Spleen (tissue), 7 donors: ENCODE measurements around the gene CANT1.

Source experiments
- CTCF ChIP-seq, 11 experiments: fragments of 200-600 bp in 7 of 11; fragments of 450-650 bp in 4 of 11; sonication (generic) in 4 of 11; IDR thresholded peaks in 8 of 11; conservative IDR thresholded peaks in 3 of 11; 1 replicate in 7 of 11; 2 replicates in 4 of 11; pipeline versions ENCODE4 v1.4.0 to v1.8.0; 2016 to 2021; ENCODE audit warnings: antibody characterized with exemption in 11 of 11, inconsistent platforms in 4 of 11, mild to moderate bottlenecking in 1 of 11
- POLR2A ChIP-seq, 3 donors: fragments of 450-650 bp; IDR thresholded peaks; one replicate each; pipeline ENCODE4 v1.5.1; 2017; ENCODE audit warnings: antibody characterized with exemption in 3 of 3, mild to moderate bottlenecking in 1 of 3
- donor health status: DM: no; HTN: no; CAD: no; lungs with moderate emphysema.
- donor health status: DM: no; HTN: no; CAD: no.
- donor health status: DM: no; HTN: no; CAD: no.

DNA sequence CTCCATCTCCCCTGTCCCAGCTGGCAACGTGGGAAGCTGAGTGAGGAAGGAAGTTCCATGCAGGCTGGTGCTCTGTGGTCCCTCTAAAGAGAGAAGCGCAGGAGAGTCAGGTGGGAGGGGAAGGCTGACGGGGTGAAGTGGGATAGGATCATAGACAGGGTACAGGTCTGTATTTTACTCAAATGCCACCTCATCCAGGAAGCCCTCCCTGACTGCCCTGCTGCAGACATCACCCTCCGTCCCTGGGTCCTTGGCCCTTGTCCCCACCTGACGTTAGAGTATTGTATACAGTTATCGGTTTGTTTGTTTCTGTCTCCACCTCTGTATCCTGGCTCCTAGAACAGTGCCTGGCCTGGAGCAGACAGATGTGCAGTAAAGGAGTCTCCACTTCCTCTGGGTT, 11.7 kb downstream of the CANT1 start:
- no peak for TF ChIP-seq POLR2A (IDR thresholded peaks at IDR 0.05)
- no peak for TF ChIP-seq CTCF (IDR thresholded peaks at IDR 0.05 in 8 of 11, conservative IDR thresholded peaks at IDR 0.05 in 3 of 11)
